Sigmoid colon (tissue), 7 donors: ENCODE data around the gene TMEM86B. TPM values are rescaled to one million over a fixed set of nuclear protein-coding genes. Genes with fewer than 3 reads are reported as not detected.
A peak's percentile ranks its signal among the peaks of the same experiment; 100 is the strongest.

ENCODE experiments used
- DNase-seq: peaks from one replicate; pipeline ENCODE4 v3.0.0-alpha.2; 2019
- H3K27ac ChIP-seq, 4 donors: fragments of 200-600 bp; sonication (generic); one replicate each; pipeline ENCODE4 v1.5.1; 2016 to 2019; ENCODE audit warnings: mild to moderate bottlenecking in 1 of 4
- H3K27me3 ChIP-seq, 3 donors: fragments of 200-600 bp; sonication (generic); one replicate each; pipeline ENCODE4 v1.5.1; 2019; ENCODE audit warnings: mild to moderate bottlenecking in 1 of 3
- H3K36me3 ChIP-seq, 4 donors: fragments of 200-600 bp; sonication (generic); one replicate each; pipeline ENCODE4 v1.5.1; 2016 to 2019
- H3K4me1 ChIP-seq, 4 donors: fragments of 200-600 bp; sonication (generic); one replicate each; pipeline ENCODE4 v1.5.1; 2017 to 2019
- H3K4me3 ChIP-seq, 4 donors: fragments of 200-600 bp; sonication (generic); one replicate each; pipeline ENCODE4 v1.5.1; 2017 to 2019; ENCODE audit warnings: mild to moderate bottlenecking in 2 of 4, moderate library complexity in 1 of 4
- H3K9me3 ChIP-seq, 4 donors: fragments of 200-600 bp in 3 of 4; sonication (generic) in 3 of 4; one replicate each; pipeline versions ENCODE4 v1.5.1 to v1.6.1; 2013 to 2019
- EP300 ChIP-seq, 4 donors: sonication (generic); formaldehyde crosslinking; IDR thresholded peaks; one replicate each; pipeline ENCODE4 v1.6.1; 2017; ENCODE audit warnings: antibody characterized with exemption in 4 of 4
- POLR2A ChIP-seq, 2 donors: fragments of 450-650 bp; IDR thresholded peaks; one replicate each; pipeline ENCODE4 v1.6.1; 2016; ENCODE audit warnings: antibody characterized with exemption in 2 of 2, mild to moderate bottlenecking in 2 of 2, moderate library complexity in 2 of 2
- POLR2AphosphoS5 ChIP-seq, 4 donors: sonication (generic); formaldehyde crosslinking; IDR thresholded peaks; one replicate each; pipeline ENCODE4 v1.6.1; 2017; ENCODE audit warnings: antibody characterized with exemption in 4 of 4
- WGBS, 2 donors: extraction: QIAGEN DNeasy Blood & Tissue Kit; methylation state at CpG; one replicate each; pipeline ENCODE4 v1.1.7; 2013; 5-methylcytosine and 5-hydroxymethylcytosine counted together
- intact Hi-C: fragments of 100-400 bp; cut with DNase I; formaldehyde crosslinking; loops from one replicate; pipeline ENCODE4 v1.15.1; 2023
- polyA plus RNA-seq, 3 donors: library from polyadenylated mRNA; stranded (reverse); fragments of 200-250 nt; gene quantifications; one replicate each; pipeline ENCODE4 v1.2.3, GENCODE V29; 2013
- small RNA-seq, 3 donors: library from RNA; depleted of rRNA; stranded (forward); fragments of <200 nt; gene quantifications; one replicate each; pipeline ENCODE3, GENCODE V24; 2016
- total RNA-seq, 4 donors: library from RNA; depleted of rRNA; stranded (reverse); fragments of >200 nt; gene quantifications; one replicate each; pipeline ENCODE4 v1.1.0, GENCODE V29; 2016
- TF ChIP-seq, protein P1 (sequence below), 4 experiments: fragments of 450-650 bp in 3 of 4; fragments of 200-600 bp in 1 of 4; IDR thresholded peaks; one replicate each; pipeline ENCODE4 v1.5.1; 2016 to 2019; ENCODE audit warnings: antibody characterized with exemption in 4 of 4, mild to moderate bottlenecking in 3 of 4, moderate library complexity in 2 of 4
- donor health status: healthy with polysubstance abuse.
- donor health status: Bipolar disorder and iron deficiency.
- donor health status: healthy.

Gene TMEM86B
- total and polyA plus RNA-seq, 7 donors: 0.69 to 7.9 (median 1.8) TPM

DNA sequence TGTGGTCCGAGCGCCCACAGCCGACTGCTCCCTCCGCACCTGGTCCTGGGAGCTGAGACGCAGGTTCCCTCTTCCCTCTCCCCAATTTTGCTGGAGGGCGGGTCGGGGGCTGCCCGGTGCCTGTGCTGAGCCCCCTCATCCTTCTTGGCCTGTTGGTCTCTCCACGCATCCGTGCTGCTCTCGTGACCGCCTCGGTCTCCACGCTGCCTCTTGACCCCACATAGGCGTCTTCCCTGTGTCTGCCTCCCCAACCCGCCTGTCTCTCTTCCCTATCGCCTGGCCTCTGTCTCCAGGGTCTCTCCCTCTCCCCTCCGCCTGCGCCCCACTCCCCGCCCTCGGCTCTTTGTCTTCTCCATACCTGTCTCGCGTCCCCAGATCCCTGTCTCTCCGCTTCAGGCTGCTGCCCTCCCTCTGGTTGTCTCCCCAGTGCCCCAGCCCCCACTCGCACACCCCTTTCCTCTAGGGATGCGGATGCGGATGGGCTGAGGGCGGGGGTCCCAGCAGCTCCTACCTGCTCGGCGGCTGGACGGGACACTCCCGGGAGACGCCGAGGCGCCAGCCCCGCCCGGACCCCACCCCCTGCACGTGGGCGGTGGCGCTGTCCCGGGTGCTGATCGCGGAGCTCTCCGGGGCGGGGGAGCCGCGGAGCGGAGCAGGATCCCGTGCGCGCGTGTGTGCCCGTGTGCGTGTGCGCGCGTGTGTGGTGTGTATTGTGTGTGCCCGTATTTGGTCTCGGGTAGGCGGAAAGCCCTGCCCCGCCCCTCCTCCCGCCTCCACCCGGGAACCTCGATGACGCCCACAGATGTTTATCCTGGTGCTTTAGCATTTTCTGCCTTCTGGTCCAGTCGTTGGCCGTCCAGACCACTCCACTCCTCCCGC lies 48.7 kb downstream of the TMEM86B start, which contains the start of gene SYT5:
SYT5 (minus strand) TSS at position 684 of the 879 bp plus-strand sequence. CDS start 1,248 bp downstream, outside the sequence.
- TF ChIP-seq POLR2A (IDR thresholded peaks at IDR 0.05): no peak
- no peak for TF ChIP-seq EP300 (IDR thresholded peaks at IDR 0.05)
- no peak for TF ChIP-seq POLR2AphosphoS5 (IDR thresholded peaks at IDR 0.05)
- TF ChIP-seq, protein P1, sequence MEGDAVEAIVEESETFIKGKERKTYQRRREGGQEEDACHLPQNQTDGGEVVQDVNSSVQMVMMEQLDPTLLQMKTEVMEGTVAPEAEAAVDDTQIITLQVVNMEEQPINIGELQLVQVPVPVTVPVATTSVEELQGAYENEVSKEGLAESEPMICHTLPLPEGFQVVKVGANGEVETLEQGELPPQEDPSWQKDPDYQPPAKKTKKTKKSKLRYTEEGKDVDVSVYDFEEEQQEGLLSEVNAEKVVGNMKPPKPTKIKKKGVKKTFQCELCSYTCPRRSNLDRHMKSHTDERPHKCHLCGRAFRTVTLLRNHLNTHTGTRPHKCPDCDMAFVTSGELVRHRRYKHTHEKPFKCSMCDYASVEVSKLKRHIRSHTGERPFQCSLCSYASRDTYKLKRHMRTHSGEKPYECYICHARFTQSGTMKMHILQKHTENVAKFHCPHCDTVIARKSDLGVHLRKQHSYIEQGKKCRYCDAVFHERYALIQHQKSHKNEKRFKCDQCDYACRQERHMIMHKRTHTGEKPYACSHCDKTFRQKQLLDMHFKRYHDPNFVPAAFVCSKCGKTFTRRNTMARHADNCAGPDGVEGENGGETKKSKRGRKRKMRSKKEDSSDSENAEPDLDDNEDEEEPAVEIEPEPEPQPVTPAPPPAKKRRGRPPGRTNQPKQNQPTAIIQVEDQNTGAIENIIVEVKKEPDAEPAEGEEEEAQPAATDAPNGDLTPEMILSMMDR (IDR thresholded peaks at IDR 0.05): no peak
- H3K4me3 ChIP-seq: peak within 1 kb of the TSS in 3 of 4 donors; percentile 2 to 35 (median 29)

DNA sequence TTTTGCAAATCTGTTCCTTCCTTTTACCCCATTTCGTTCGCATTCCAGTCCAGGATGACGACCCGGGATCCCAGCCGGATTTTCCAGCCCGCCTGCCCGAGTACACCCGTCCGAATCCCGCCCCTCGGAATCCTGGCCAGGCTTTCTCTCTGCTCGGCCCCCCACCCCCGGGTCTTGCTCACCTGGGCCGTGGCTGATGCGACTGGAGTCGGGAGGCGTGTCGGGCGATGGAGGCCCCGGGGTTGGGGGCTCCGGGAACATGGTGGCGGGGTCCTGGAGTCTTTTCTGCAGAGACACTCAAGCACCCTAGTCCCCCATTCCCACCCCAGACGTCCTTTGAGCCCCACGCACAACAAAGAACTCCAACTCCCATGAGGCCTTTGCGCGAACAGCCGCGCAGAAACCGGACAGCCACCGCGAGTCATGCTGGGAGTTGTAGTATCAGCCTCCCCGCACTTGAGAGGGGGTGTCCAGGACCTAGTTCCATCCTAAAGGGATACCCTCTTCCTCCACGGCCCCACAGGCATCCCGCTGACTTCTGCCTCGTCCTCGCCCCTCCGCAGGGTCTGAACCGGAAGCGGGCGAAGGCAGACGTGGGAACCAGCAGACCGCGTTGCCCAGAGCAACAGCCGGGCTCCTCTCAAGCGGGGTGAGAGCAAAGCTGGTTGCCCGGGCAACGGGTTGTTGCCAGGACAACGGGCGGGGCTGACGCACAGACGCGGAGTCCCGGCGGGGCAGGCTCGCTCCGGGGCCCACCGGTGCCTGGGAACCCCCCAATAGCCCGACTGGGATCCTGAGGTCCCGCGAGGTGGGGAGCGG lies 49.6 kb downstream of the TMEM86B start:
- TF ChIP-seq POLR2AphosphoS5 (IDR thresholded peaks at IDR 0.05) (no peak), POLR2A (IDR thresholded peaks at IDR 0.05) (no peak), EP300 (IDR thresholded peaks at IDR 0.05) (no peak)
- TF ChIP-seq, protein P1 (IDR thresholded peaks at IDR 0.05): no peak
- Histone ChIP-seq H3K27me3 (peaks cover 54 to 96% (median 89%) of the 10 kb centered on the region in 3 donors), H3K9me3 (no peaks in the 10 kb centered on the region), H3K4me3 (peak overlapping the region in 3 of 4 donors; percentile 2 to 35 (median 29)), H3K4me1 (peaks cover 0 to 29% (median 18%) of the 10 kb centered on the region in 4 donors), H3K36me3 (no peaks in the 10 kb centered on the region), H3K27ac (no peak overlapping the region)
- WGBS, 2 donors: 5 to 14% methylated on average over 61 of the region's 61 CpGs
- DNase-seq: no peak
- intact Hi-C loops: no loop called here

More for the DNA sequence above, 48.7 kb downstream of the TMEM86B start, which contains the start of gene SYT5:
- DNase-seq: no peak
- Histone ChIP-seq H3K27me3 (peaks cover 46 to 88% (median 81%) of the 10 kb centered on the region in 3 donors), H3K27ac (no peak within 1 kb of the TSS), H3K9me3 (no peaks in the 10 kb centered on the region), H3K4me1 (peaks cover 0 to 22% (median 16%) of the 10 kb centered on the region in 4 donors), H3K36me3 (no peaks in the 10 kb centered on the region)
- intact Hi-C loops: no loop called here
- 1 to 2% methylated on average over 68 of the region's 68 CpGs for WGBS, 2 donors

Small RNA genes within 50 kb of the gene (small RNA-seq; reads per million reads assigned to genes)
- gene MIR6802: 0 to 0.44 (median 0.24) reads per million in 3 donors
- gene MIR6803: 0 to 0.06 (median 0) reads per million in 3 donors
- 0 to 0.36 (median 0) reads per million in 3 donors for gene MIR6804

Other genes with a start within 250 kb of the TMEM86B start
- 1 to 10 TPM in 1 of 4 donors, under 1 TPM in 2, not detected in 1; 0.16 to 1.2 (median 0.83) TPM for gene GP6, start 190.5 kb downstream of the TMEM86B start, total RNA-seq
- gene GP6, start 190.5 kb downstream of the TMEM86B start, polyA plus RNA-seq: under 1 TPM in 1 of 3 donors, not detected in 2; 0.28 TPM
- gene RDH13, start 165.6 kb downstream of the TMEM86B start, total RNA-seq: 10 to 100 TPM in 2 of 4 donors, 1 to 10 TPM in 2; 6.9 to 12.1 (median 9.9) TPM
- 10 to 100 TPM in 2 of 3 donors, 1 to 10 TPM in 1; 9.6 to 41.0 (median 24.3) TPM for gene RDH13, start 165.6 kb downstream of the TMEM86B start, polyA plus RNA-seq
- under 1 TPM in 1 of 4 donors, not detected in 3; 0.28 TPM for gene EPS8L1, start 152.9 kb downstream of the TMEM86B start, total RNA-seq
- 10 to 100 TPM; 36.3 to 77.8 (median 37.8) TPM for gene EPS8L1, start 152.9 kb downstream of the TMEM86B start, polyA plus RNA-seq
- gene PPP1R12C, start 111.1 kb downstream of the TMEM86B start, total RNA-seq: 100 to 1,000 TPM; 125 to 222 (median 168) TPM
- 100 to 1,000 TPM in 1 of 3 donors, 10 to 100 TPM in 2; 53.6 to 139 (median 58.9) TPM for gene PPP1R12C, start 111.1 kb downstream of the TMEM86B start, polyA plus RNA-seq
- gene TNNT1, start 79.6 kb downstream of the TMEM86B start, total RNA-seq: 1 to 10 TPM in 1 of 4 donors, not detected in 3; 2.2 TPM
- 10 to 100 TPM in 1 of 3 donors, 1 to 10 TPM in 2; 1.4 to 17.4 (median 2.3) TPM for gene TNNT1, start 79.6 kb downstream of the TMEM86B start, polyA plus RNA-seq
- gene TNNI3, start 71.0 kb downstream of the TMEM86B start, total RNA-seq: not detected
- 10 to 100 TPM in 1 of 3 donors, 1 to 10 TPM in 2; 3.6 to 45.5 (median 3.6) TPM for gene TNNI3, start 71.0 kb downstream of the TMEM86B start, polyA plus RNA-seq
- not detected for gene DNAAF3, start 62.1 kb downstream of the TMEM86B start, total RNA-seq
- 1 to 10 TPM in 1 of 3 donors, not detected in 2; 1.1 TPM for gene DNAAF3, start 62.1 kb downstream of the TMEM86B start, polyA plus RNA-seq
- 1 to 10 TPM in 3 of 4 donors, under 1 TPM in 1; 0.99 to 7.8 (median 2.4) TPM for gene SYT5, start 48.5 kb downstream of the TMEM86B start, total RNA-seq
- gene SYT5, start 48.5 kb downstream of the TMEM86B start, polyA plus RNA-seq: 1 to 10 TPM in 2 of 3 donors, under 1 TPM in 1; 0.69 to 9.6 (median 1.6) TPM
- gene PTPRH, start 19.3 kb downstream of the TMEM86B start, total RNA-seq: 1 to 10 TPM in 3 of 4 donors, under 1 TPM in 1; 0.95 to 4.3 (median 2.0) TPM
- 10 to 100 TPM; 31.2 to 61.3 (median 33.3) TPM for gene PTPRH, start 19.3 kb downstream of the TMEM86B start, polyA plus RNA-seq
- 10 to 100 TPM; 17.1 to 46.8 (median 24.9) TPM for gene PPP6R1, start 30.3 kb upstream of the TMEM86B start, total RNA-seq
- gene PPP6R1, start 30.3 kb upstream of the TMEM86B start, polyA plus RNA-seq: 10 to 100 TPM; 19.8 to 78.1 (median 22.9) TPM
- 10 to 100 TPM; 19.7 to 30.5 (median 23.8) TPM for gene HSPBP1, start 51.3 kb upstream of the TMEM86B start, total RNA-seq
- gene HSPBP1, start 51.3 kb upstream of the TMEM86B start, polyA plus RNA-seq: 10 to 100 TPM; 31.8 to 62.7 (median 32.4) TPM
- gene BRSK1, start 55.2 kb upstream of the TMEM86B start, total RNA-seq: 10 to 100 TPM in 2 of 4 donors, 1 to 10 TPM in 2; 3.9 to 20.6 (median 10.8) TPM
- 1 to 10 TPM in 2 of 3 donors, not detected in 1; 2.9 to 4.2 TPM for gene BRSK1, start 55.2 kb upstream of the TMEM86B start, polyA plus RNA-seq
- gene TMEM150B, start 96.6 kb upstream of the TMEM86B start, total RNA-seq: 1 to 10 TPM in 3 of 4 donors, not detected in 1; 2.4 to 6.1 (median 4.1) TPM
- 10 to 100 TPM in 2 of 3 donors, 1 to 10 TPM in 1; 8.4 to 18.7 (median 11.8) TPM for gene TMEM150B, start 96.6 kb upstream of the TMEM86B start, polyA plus RNA-seq
- gene KMT5C, start 111.1 kb upstream of the TMEM86B start, total RNA-seq: 10 to 100 TPM in 2 of 4 donors, 1 to 10 TPM in 2; 7.5 to 12.7 (median 9.6) TPM
- gene KMT5C, start 111.1 kb upstream of the TMEM86B start, polyA plus RNA-seq: 10 to 100 TPM in 1 of 3 donors, 1 to 10 TPM in 2; 3.0 to 14.8 (median 3.5) TPM
- under 1 TPM in 1 of 4 donors, not detected in 3; 0.16 TPM for gene COX6B2, start 126.0 kb upstream of the TMEM86B start, total RNA-seq
- gene COX6B2, start 126.0 kb upstream of the TMEM86B start, polyA plus RNA-seq: 1 to 10 TPM in 2 of 3 donors, under 1 TPM in 1; 0.60 to 3.8 (median 1.4) TPM
- not detected for gene GARIN5B, start 134.5 kb upstream of the TMEM86B start, total RNA-seq
- not detected for gene GARIN5B, start 134.5 kb upstream of the TMEM86B start, polyA plus RNA-seq
- 1 to 10 TPM in 1 of 4 donors, under 1 TPM in 1, not detected in 2; 0.81 to 4.4 TPM for gene IL11, start 141.7 kb upstream of the TMEM86B start, total RNA-seq
- gene IL11, start 141.7 kb upstream of the TMEM86B start, polyA plus RNA-seq: under 1 TPM in 1 of 3 donors, not detected in 2; 0.74 TPM
- gene TMEM190, start 148.1 kb upstream of the TMEM86B start, total RNA-seq: not detected
- gene TMEM190, start 148.1 kb upstream of the TMEM86B start, polyA plus RNA-seq: under 1 TPM in 1 of 3 donors, not detected in 2; 0.26 TPM
- gene TMEM238, start 155.5 kb upstream of the TMEM86B start, total RNA-seq: 1 to 10 TPM in 1 of 4 donors, under 1 TPM in 2, not detected in 1; 0.54 to 1.7 (median 0.66) TPM
- under 1 TPM in 2 of 3 donors, not detected in 1; 0.90 to 0.92 TPM for gene TMEM238, start 155.5 kb upstream of the TMEM86B start, polyA plus RNA-seq
- 100 to 1,000 TPM; 253 to 607 (median 503) TPM for gene RPL28, start 157.2 kb upstream of the TMEM86B start, total RNA-seq
- gene RPL28, start 157.2 kb upstream of the TMEM86B start, polyA plus RNA-seq: 1,000 to 10,000 TPM; 1,833 to 2,816 (median 2,129) TPM
- gene UBE2S, start 179.0 kb upstream of the TMEM86B start, total RNA-seq: 10 to 100 TPM; 11.8 to 23.9 (median 14.8) TPM
- 10 to 100 TPM in 2 of 3 donors, 1 to 10 TPM in 1; 6.6 to 32.6 (median 16.2) TPM for gene UBE2S, start 179.0 kb upstream of the TMEM86B start, polyA plus RNA-seq
- under 1 TPM in 3 of 4 donors, not detected in 1; 0.28 to 0.41 (median 0.36) TPM for gene SHISA7, start 214.5 kb upstream of the TMEM86B start, total RNA-seq
- under 1 TPM in 1 of 3 donors, not detected in 2; 0.04 TPM for gene SHISA7, start 214.5 kb upstream of the TMEM86B start, polyA plus RNA-seq
- 100 to 1,000 TPM in 2 of 4 donors, 10 to 100 TPM in 2; 90.3 to 114 (median 101) TPM for gene ISOC2, start 232.9 kb upstream of the TMEM86B start, total RNA-seq
- gene ISOC2, start 232.9 kb upstream of the TMEM86B start, polyA plus RNA-seq: 100 to 1,000 TPM; 147 to 173 (median 162) TPM
- not detected for gene C19orf85, start 236.0 kb upstream of the TMEM86B start, total RNA-seq
- under 1 TPM in 1 of 3 donors, not detected in 2; 0.07 TPM for gene C19orf85, start 236.0 kb upstream of the TMEM86B start, polyA plus RNA-seq
- gene ZNF628, start 247.9 kb upstream of the TMEM86B start, total RNA-seq: 10 to 100 TPM in 1 of 4 donors, 1 to 10 TPM in 3; 1.4 to 15.0 (median 3.7) TPM
- gene ZNF628, start 247.9 kb upstream of the TMEM86B start, polyA plus RNA-seq: 10 to 100 TPM in 1 of 3 donors, 1 to 10 TPM in 2; 1.8 to 10.1 (median 2.5) TPM